ENCODE measurements around the gene PRKG1. TPM values are rescaled to one million over a fixed set of nuclear protein-coding genes. Genes with fewer than 3 reads are reported as not detected.

Gene PRKG1
- total RNA-seq, 2 donors from 2014 or later, result 31.5 to 34.7 TPM

GRCh38 chr10:51106311-51106945 is 32.1 kb downstream of the PRKG1 start:
- DNase-seq (no peak), ATAC-seq (no peak)
- intact Hi-C loops (cut with DNase I), result no loop called here

- intact Hi-C loops (cut with DNase I), result no loop called here
Observed at GRCh38 chr10:51108406-51108805, 34.1 kb downstream of the PRKG1 start.

GRCh38 chr10:51109801-51110533 is 35.7 kb downstream of the PRKG1 start:
- ATAC-seq (no peak), DNase-seq (no peak)
- intact Hi-C loops (cut with DNase I), result no loop called here

More at GRCh38 chr10:51108406-51108805, 34.1 kb downstream of the PRKG1 start:
- DNase-seq, result no peak
- ATAC-seq, result no peak

GRCh38 chr10:51112013-51112412 is 37.7 kb downstream of the PRKG1 start:
- ATAC-seq (no peak), DNase-seq (no peak)
- intact Hi-C loops (cut with DNase I), result no loop called here

- no peak for DNase-seq
- ATAC-seq, result no peak
- intact Hi-C loops (cut with DNase I), result no loop called here
Observed at GRCh38 chr10:51113007-51113406, 38.7 kb downstream of the PRKG1 start.

GRCh38 chr10:51117053-51117660 is 42.9 kb downstream of the PRKG1 start:
- ATAC-seq, result no peak
- intact Hi-C loops (cut with DNase I), result no loop called here
- DNase-seq, result no peak

GRCh38 chr10:51117794-51118193 is 43.5 kb downstream of the PRKG1 start:
- intact Hi-C loops (cut with DNase I), result no loop called here
- DNase-seq (no peak), ATAC-seq (peak; percentile 50 to 51)

GRCh38 chr10:51119441-51119840 is 45.2 kb downstream of the PRKG1 start:
- no peak for DNase-seq
- intact Hi-C loops (cut with DNase I), result no loop called here
- ATAC-seq, result no peak

- intact Hi-C loops (cut with DNase I), result no loop called here
- no peak for ATAC-seq
- no peak for DNase-seq
Observed at GRCh38 chr10:51121861-51122260, 47.6 kb downstream of the PRKG1 start.

- intact Hi-C loops (cut with DNase I), result no loop called here
- ATAC-seq (no peak), DNase-seq (no peak)
Observed at GRCh38 chr10:51124852-51125251, 50.6 kb downstream of the PRKG1 start.

- intact Hi-C loops (cut with DNase I), result no loop called here
Observed at GRCh38 chr10:51125518-51125917, 51.2 kb downstream of the PRKG1 start.

GRCh38 chr10:51129946-51130544 is 55.8 kb downstream of the PRKG1 start:
- intact Hi-C loops (cut with DNase I), result no loop called here
- DNase-seq (no peak), ATAC-seq (no peak)

More at GRCh38 chr10:51125518-51125917, 51.2 kb downstream of the PRKG1 start:
- ATAC-seq (no peak), DNase-seq (no peak)

GRCh38 chr10:51137756-51138529 is 63.7 kb downstream of the PRKG1 start:
- no peak for ATAC-seq
- intact Hi-C loops (cut with DNase I), result no loop called here
- DNase-seq, result no peak

GRCh38 chr10:51139176-51139575 is 64.9 kb downstream of the PRKG1 start:
- no peak for ATAC-seq
- intact Hi-C loops (cut with DNase I), result no loop called here
- DNase-seq, result no peak

- DNase-seq (no peak), ATAC-seq (no peak)
- intact Hi-C loops (cut with DNase I), result no loop called here
Observed at GRCh38 chr10:51141010-51141409, 66.7 kb downstream of the PRKG1 start.

- DNase-seq (no peak), ATAC-seq (no peak)
- intact Hi-C loops (cut with DNase I), result no loop called here
Observed at GRCh38 chr10:51144161-51144781, 70.0 kb downstream of the PRKG1 start.

GRCh38 chr10:51145375-51145774 is 71.1 kb downstream of the PRKG1 start:
- intact Hi-C loops (cut with DNase I), result no loop called here
- DNase-seq (no peak), ATAC-seq (peak in 1 of 2 donors; percentile 12)

- intact Hi-C loops (cut with DNase I), result no loop called here
- ATAC-seq, result no peak
- no peak for DNase-seq
Observed at GRCh38 chr10:51147644-51148399, 73.5 kb downstream of the PRKG1 start.

Measured in left cardiac atrium (tissue), 4 donors.